HG03066 (cell line): ENCODE data around the gene SLC17A4.

Experiments
- ATAC-seq: cut with Tn5 transposase; IDR thresholded peaks from one replicate; pipeline ENCODE4 v1.9.1; 2021; ENCODE audit warnings: low read depth; ENCODE audit not compliant: unreplicated experiment

SLC17A4 gene

GRCh38 chr6:25794784-25795183, 40.2 kb downstream of the SLC17A4 start:
- ATAC-seq = no peak

DNA sequence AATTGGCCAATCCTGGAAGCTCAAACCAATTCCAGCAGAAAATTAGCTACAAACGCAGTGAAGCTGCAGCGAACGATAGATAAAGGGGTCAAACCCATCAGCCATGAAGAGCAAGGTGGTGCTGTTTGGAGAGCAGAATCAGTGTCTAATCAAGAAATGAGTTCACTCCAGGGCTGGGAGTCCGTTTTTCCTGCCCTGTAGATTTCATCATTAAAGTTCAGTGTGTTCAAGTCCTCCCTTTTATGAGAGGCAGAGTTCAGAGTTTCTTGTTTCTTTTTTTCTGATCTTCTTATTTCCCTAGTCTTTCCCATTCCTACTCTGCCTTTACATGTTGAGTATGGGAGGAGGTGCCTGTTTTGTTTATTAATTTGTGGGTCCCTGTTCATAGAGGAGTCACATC, 46.9 kb downstream of the SLC17A4 start:
- no peak for ATAC-seq

- ATAC-seq = no peak
These were observed 50.3 kb downstream of the SLC17A4 start for GRCh38 chr6:25804804-25805203.

DNA sequence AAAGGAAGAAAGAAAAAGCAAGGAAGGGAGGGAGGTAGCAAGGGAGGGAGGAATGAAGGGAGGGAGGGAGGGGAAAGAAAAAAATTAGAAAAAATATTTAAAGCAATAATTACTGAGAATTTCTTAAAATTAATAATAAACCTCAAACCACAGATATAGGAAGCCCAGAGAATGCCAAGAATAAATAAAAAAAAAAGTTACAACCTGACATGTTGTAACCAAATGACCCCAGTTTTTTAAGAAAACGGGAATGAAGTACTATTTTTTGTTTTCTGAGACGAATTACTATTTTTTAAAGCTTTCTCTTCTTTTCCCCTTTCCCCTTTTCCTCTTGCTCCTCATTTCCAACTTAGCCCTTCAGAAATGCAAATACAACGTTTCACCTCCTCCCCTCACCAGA, 60.7 kb downstream of the SLC17A4 start:
- no peak for ATAC-seq

- no peak for ATAC-seq
These were observed 61.7 kb downstream of the SLC17A4 start for GRCh38 chr6:25816252-25816651.

GRCh38 chr6:25821341-25821740, 66.8 kb downstream of the SLC17A4 start:
- no peak for ATAC-seq

- ATAC-seq = no peak
These were observed 74.8 kb downstream of the SLC17A4 start for GRCh38 chr6:25829375-25829774.

DNA sequence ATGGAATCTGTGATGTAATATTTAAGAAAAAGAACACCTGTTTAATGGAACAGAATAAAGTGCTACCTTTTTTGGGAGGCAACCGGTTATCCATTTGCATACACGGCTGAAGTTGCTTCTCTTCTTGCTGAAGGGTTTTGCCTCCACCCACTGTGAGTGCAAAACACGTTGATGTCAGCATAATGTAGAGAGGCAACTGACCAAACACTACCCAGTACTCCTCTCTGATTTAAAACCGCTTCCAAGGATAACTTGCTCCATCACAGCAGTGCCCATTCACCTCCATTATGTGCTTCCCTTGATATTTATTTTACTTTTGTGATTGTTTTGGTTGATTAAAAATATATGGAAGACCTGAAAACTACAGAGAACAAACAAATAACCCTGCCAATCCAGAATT, 75.9 kb downstream of the SLC17A4 start:
- ATAC-seq = no peak
